Sigmoid colon (tissue), 4 donors: ENCODE data around the gene KCP.

ENCODE experiments used
- CTCF ChIP-seq, 4 experiments: fragments of 450-650 bp in 3 of 4; fragments of 200-600 bp in 1 of 4; IDR thresholded peaks; one replicate each; pipeline ENCODE4 v1.5.1; 2016 to 2019; ENCODE audit warnings: antibody characterized with exemption in 4 of 4, mild to moderate bottlenecking in 3 of 4, moderate library complexity in 2 of 4
- EP300 ChIP-seq, 4 donors: sonication (generic); formaldehyde crosslinking; IDR thresholded peaks; one replicate each; pipeline ENCODE4 v1.6.1; 2017; ENCODE audit warnings: antibody characterized with exemption in 4 of 4
- POLR2A ChIP-seq, 2 donors: fragments of 450-650 bp; IDR thresholded peaks; one replicate each; pipeline ENCODE4 v1.6.1; 2016; ENCODE audit warnings: antibody characterized with exemption in 2 of 2, mild to moderate bottlenecking in 2 of 2, moderate library complexity in 2 of 2

- TF ChIP-seq POLR2A (IDR thresholded peaks at IDR 0.05) (no peak), CTCF (IDR thresholded peaks at IDR 0.05) (no peak), EP300 (IDR thresholded peaks at IDR 0.05) (no peak)
Measured at GRCh38 chr7:128903621-128904361, 6.7 kb downstream of the KCP start.
